HG03175 (cell line): Measurements from ENCODE around the gene TAB2.

Experiments used
- ATAC-seq: cut with Tn5 transposase; IDR thresholded peaks from one replicate; pipeline ENCODE4 v1.9.1; 2021; ENCODE audit warnings: mild to moderate bottlenecking, moderate library complexity; ENCODE audit not compliant: unreplicated experiment

Gene TAB2

GRCh38 chr6:149364557-149364956 lies 47.0 kb downstream of the TAB2 start:
- no peak for ATAC-seq

DNA sequence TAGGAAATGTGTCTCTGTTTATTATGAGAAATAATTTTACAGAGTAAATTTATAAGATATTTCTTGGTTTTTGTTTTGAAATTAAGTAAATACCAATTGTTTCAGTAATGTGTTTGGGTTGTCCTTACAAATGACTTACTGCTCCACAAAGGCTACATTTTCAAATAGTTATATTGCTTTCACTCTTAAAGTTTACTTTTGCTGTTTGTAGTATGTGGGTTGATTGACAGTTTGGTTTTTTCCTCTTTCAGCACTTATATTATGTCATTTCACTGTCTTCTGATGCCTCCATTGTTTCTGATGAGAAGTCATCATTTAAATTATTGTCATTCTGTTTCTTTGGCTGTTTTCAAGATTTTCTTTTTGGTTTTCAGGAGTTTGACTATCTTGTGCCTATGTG lies 47.7 kb downstream of the TAB2 start:
- no peak for ATAC-seq

DNA sequence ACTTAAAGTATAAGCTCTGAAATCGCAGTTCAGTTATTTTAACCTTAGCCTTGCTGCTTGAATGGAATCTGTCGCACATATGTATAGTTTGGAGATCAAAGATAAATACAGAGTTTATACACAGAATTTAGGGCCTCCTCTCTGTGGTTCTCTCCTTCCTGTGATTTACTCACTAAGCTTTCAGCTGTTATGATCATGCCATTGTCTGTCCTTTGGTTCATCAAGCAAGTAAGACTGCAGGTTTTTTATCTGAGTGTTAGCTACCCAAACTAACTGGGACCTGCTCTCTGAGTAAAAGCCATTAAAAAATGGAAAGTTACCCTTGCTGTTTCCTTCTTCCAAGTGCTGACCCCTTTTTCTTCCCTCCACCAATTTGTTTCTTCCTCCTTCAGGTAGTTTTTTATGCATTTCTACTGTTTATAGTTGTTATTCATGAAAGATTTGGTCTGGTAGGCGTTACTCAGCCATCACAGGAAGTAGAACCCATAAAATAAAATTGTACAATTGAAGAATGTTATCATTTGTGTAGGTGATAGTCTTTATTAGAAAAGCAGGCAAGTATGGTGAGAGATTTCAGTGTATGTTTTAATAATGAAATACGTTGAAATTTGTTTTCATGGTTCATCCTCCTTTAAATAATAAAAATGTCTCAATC lies 48.9 kb downstream of the TAB2 start:
- no peak for ATAC-seq

- peak; percentile 46 for ATAC-seq
Measured at GRCh38 chr6:149368065-149368464, 50.6 kb downstream of the TAB2 start.

GRCh38 chr6:149371154-149371553 lies 53.6 kb downstream of the TAB2 start:
- ATAC-seq = no peak

GRCh38 chr6:149372062-149372461 lies 54.5 kb downstream of the TAB2 start:
- no peak for ATAC-seq

- ATAC-seq = no peak
Measured at GRCh38 chr6:149373511-149373910, 56.0 kb downstream of the TAB2 start.

- ATAC-seq = no peak
Measured at GRCh38 chr6:149379977-149380376, 62.5 kb downstream of the TAB2 start.

GRCh38 chr6:149380523-149380922 lies 63.0 kb downstream of the TAB2 start:
- no peak for ATAC-seq

DNA sequence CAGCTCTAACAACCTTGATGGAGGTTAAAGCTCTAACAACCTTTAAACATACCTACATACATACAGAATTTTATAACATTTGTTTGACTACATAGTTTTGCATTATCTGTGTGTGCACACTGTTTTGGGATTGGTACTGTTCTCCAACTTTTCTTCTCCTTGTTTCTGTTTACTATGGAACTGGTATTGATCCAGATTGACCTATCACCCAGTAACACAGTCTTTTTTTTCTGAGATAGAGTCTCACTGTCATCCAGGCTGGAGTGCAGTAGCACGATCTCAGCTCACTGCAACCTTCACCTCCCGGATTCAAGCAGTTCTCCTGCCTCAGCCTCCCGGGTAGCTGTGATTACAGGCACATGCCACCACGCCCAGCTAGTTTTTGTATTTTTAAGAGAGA lies 65.9 kb downstream of the TAB2 start:
- ATAC-seq = no peak

DNA sequence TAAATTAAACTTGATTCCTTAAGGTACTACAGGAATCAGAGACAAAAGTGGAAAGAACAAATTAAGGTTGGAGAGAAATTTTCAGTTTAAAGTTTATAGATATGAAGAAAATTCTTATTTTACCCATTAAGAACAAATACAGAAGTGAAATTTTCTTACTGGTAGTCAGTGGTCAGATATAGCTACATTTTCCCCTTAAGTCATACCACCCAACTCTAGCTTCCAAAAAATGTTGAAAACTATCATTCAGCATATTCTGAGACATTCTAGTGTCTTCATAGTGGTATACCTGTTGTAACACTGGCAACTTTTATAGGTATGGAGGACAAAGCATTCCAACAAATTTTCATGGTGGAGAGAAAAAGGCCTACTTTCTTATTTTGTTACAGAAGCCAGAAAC lies 67.0 kb downstream of the TAB2 start:
- no peak for ATAC-seq

DNA sequence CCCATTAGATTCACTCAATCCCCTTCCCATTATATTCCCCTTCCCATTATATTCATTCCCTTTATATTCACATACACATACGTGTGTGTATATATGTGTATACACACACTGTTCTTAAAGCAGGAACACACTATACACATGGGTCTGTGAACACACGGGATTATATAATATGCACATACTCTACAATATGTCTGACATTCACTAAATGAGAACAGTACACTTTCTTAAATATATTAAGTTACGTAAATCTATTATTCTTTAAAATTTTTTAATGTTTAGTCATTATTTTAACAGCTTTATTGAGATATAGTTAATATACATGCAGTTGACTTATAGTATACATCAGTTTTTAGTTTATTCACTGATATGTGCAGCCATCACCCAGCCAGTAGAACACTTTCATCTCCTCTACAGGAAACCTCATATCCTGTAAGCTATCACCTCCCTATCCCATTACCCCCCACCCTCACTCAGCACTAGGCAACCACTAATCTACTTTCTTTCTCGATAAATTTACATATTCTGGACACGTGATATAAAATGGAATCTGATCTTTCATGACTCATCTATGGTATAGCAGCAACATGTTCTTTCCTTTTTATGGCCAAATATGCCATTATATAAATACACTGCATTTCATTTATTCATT lies 68.6 kb downstream of the TAB2 start:
- no peak for ATAC-seq

GRCh38 chr6:149387779-149388512 lies 70.4 kb downstream of the TAB2 start:
- no peak for ATAC-seq

- no peak for ATAC-seq
Measured at GRCh38 chr6:149389509-149390297, 72.2 kb downstream of the TAB2 start.

DNA sequence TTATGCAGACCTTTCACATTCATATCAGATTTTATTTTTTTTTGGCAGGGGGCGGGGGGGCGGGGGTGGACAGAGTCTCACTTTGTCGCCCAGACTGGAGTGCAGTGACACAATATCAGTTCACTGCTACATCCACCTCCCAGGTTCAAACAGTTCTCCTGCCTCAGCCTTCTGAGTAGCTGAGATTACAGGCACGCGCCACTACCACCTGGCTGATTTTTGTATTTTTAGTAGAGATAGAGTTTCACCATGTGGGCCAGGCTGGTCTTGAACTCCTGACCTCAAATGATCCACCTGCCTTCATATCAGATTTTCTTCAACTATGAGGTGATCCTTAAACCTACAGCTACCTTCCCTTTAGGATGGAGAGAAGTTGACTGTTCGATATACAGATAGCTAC lies 74.6 kb downstream of the TAB2 start:
- ATAC-seq = no peak

DNA sequence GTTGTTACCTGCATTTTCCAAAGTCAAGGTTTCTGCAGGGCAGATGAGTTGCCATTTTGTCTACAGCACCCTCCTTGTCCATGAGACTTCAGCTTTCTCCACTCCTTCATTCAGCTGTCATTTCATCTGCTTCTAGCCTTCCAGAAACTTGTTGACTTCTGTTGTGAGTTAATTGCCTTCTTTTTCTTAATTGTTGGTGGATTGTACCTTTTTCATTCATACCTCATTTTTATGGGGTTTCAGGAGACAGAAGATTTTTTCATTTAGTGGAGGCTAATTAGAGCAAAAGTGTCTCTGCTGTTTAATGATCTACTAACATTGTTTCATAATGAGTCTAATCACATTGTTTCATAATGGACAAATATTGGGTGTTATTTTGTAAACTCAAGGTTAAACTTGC lies 75.0 kb downstream of the TAB2 start:
- no peak for ATAC-seq

DNA sequence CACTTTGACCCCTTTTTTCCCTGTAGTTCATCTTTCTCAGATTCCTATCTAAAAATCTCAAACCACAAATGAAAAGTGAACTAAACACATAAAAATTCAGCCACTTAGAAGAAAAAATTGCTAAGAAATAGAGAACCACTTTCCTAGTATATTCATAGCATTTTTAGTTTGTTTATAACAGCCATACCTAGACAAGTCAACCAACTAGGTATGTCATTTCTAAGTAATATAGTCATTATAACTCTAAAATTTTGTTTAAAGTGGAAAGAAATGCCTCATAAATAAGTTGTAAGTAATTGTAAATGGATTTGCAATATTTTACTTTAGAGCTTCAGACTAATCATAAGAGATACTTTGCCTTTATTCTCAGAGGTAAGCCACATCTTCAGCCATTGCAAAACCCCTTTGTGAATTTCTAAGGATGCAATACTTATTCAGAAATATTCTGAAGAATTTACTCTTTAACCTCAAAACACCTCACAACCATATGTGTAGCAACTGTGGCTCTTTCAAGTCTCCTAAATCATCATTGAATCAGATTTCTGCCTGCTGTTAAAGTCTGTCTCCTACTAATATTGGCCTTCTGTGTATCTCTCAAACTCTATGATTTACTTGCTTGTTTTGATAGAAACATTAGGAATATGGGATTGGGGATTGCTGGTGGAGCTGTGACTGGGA lies 75.6 kb downstream of the TAB2 start:
- no peak for ATAC-seq

DNA sequence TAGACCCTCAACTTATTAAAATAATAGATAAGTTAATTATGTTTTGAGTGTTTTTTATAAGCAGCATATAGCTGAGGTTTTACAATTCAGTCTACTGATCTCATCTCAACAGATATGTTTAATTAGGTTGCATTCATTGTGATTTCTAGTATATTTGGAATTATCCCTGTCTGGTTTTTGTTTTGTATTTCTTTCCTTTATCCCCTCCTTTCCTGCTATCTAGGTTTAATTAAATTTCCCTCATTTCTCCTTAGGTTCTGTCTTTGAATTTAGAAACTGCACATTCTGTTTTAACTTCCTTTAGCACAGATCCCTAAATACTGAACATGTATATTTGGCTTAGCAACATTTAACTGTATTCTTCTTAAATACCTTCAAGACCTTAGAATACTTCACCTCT lies 77.7 kb downstream of the TAB2 start:
- ATAC-seq = no peak

DNA sequence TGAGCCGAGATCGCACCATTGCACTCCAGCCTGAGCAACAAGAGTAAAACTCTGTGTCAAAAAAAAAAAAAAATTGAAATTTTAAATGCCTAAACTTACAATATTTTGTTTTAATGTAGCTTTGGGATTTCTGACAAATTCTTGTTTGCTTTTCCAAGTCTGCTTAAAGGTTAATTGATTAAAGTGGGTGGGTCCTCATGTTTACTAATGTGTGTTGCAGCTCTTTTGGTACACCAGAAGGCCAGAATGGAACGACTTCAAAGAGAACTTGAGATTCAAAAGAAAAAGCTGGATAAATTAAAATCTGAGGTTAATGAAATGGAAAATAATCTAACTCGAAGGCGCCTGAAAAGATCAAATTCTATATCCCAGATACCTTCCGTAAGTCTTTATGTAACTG lies 79.9 kb downstream of the TAB2 start:
- no peak for ATAC-seq

- ATAC-seq = no peak
Measured at GRCh38 chr6:149400050-149400449, 82.5 kb downstream of the TAB2 start, which contains the start of gene SUMO4. Gene SUMO4 (plus strand): TSS chr6:149400262. CDS start chr6:149400392, 130 bp downstream.

DNA sequence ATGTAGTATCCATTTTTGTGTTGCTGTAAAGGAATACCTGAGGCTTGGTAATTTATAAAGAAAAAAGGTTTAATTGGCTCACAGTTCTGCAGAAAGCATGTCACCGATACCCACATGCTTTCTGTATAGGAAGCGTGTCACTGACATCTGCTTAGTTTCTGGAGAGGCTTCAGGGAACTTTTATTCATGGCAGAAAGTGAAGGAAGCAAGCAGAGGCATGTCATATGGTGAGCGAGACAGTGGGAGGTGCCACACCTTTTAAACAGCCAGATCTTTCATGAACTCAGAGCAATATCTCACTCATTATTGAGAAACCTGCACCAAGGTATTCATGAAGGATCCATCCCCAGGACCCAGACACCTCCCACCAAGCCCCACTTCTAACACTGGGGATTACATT lies 86.0 kb downstream of the TAB2 start:
- no peak for ATAC-seq
